Adrenal gland (tissue), 5 donors: ENCODE measurements around the gene MIA3.

Experiments used
- CTCF ChIP-seq, 6 experiments: fragments of 450-650 bp in 4 of 6; fragments of 200-600 bp in 2 of 6; sonication (generic) in 1 of 6; IDR thresholded peaks; 1 replicate in 5 of 6; 2 replicates in 1 of 6; pipeline versions ENCODE4 v1.5.1 to v1.8.0; 2016 to 2021; ENCODE audit warnings: antibody characterized with exemption in 6 of 6, mild to moderate bottlenecking in 2 of 6, moderate library complexity in 1 of 6
- POLR2A ChIP-seq, 2 donors: fragments of 450-650 bp; IDR thresholded peaks; one replicate each; pipeline ENCODE4 v1.6.1; 2017; ENCODE audit warnings: antibody characterized with exemption in 2 of 2, mild to moderate bottlenecking in 2 of 2, moderate library complexity in 1 of 2
- donor health status: DM: no; HTN: no; CAD: no.

GRCh38 chr1:222589462-222590302 is 28.2 kb upstream of the MIA3 start, which contains the start of gene TAF1A:
- TF ChIP-seq CTCF (IDR thresholded peaks at IDR 0.05) (peak in 1 of 6 experiments; percentile 21), POLR2A (IDR thresholded peaks at IDR 0.05) (peak in 1 of 2 donors; percentile 46)
